SH-SY5Y (cell line): ENCODE measurements around the gene PODNL1.

ENCODE experiments used
- GATA2 ChIP-seq: IDR thresholded peaks from 2 replicates; pipeline ENCODE4 v1.6.1; 2011; ENCODE audit warnings: mild to moderate bottlenecking, low read depth, low read length
- GATA3 ChIP-seq: IDR thresholded peaks from 2 replicates; pipeline ENCODE4 v1.6.1; 2011; ENCODE audit warnings: low read depth, mild to moderate bottlenecking, low read length, moderate library complexity

GRCh38 chr19:13958043-13958442, 19.8 kb upstream of the PODNL1 start:
- TF ChIP-seq GATA2, result no peak
- no peak for TF ChIP-seq GATA3
